ENCODE results near the gene WASF3. TPM values are rescaled to one million over a fixed set of nuclear protein-coding genes. Genes with fewer than 3 reads are reported as not detected.

The WASF3 gene
- total RNA-seq, 1 donor from 2014 or later, result 20.4 TPM

GRCh38 chr13:26585136-26585535 lies 27.7 kb downstream of the WASF3 start:
- FAIRE-seq (no peak), DNase-seq (ENCODE audit: low spot score in 2 of 2) (no peak)

- FAIRE-seq, result no peak
Measured at GRCh38 chr13:26587251-26587650, 29.8 kb downstream of the WASF3 start.

GRCh38 chr13:26589226-26589625 lies 31.7 kb downstream of the WASF3 start:
- no peak for DNase-seq (ENCODE audit: low spot score in 2 of 2)
- FAIRE-seq, result no peak

More at GRCh38 chr13:26587251-26587650, 29.8 kb downstream of the WASF3 start:
- DNase-seq (ENCODE audit: low spot score in 2 of 2), result no peak

- DNase-seq (ENCODE audit: low spot score in 2 of 2) (no peak), FAIRE-seq (no peak)
Measured at GRCh38 chr13:26589754-26590153, 32.3 kb downstream of the WASF3 start.

- FAIRE-seq (no peak), DNase-seq (ENCODE audit: low spot score in 2 of 2) (no peak)
Measured at GRCh38 chr13:26590379-26590778, 32.9 kb downstream of the WASF3 start.

- no peak for FAIRE-seq
- DNase-seq (ENCODE audit: low spot score in 2 of 2), result no peak
Measured at GRCh38 chr13:26590951-26591350, 33.5 kb downstream of the WASF3 start.

- no peak for DNase-seq (ENCODE audit: low spot score in 2 of 2)
- FAIRE-seq, result no peak
Measured at GRCh38 chr13:26591672-26592071, 34.2 kb downstream of the WASF3 start.

- FAIRE-seq, result no peak
Measured at GRCh38 chr13:26593661-26594060, 36.2 kb downstream of the WASF3 start.

GRCh38 chr13:26594363-26594762 lies 36.9 kb downstream of the WASF3 start:
- FAIRE-seq, result no peak
- DNase-seq (ENCODE audit: low spot score in 2 of 2), result no peak

More at GRCh38 chr13:26593661-26594060, 36.2 kb downstream of the WASF3 start:
- no peak for DNase-seq (ENCODE audit: low spot score in 2 of 2)

GRCh38 chr13:26596458-26596857 lies 39.0 kb downstream of the WASF3 start:
- no peak for DNase-seq (ENCODE audit: low spot score in 2 of 2)
- FAIRE-seq, result no peak

- DNase-seq (ENCODE audit: low spot score in 2 of 2) (no peak), FAIRE-seq (no peak)
Measured at GRCh38 chr13:26599403-26599802, 41.9 kb downstream of the WASF3 start.

GRCh38 chr13:26599860-26600259 lies 42.4 kb downstream of the WASF3 start:
- no peak for DNase-seq (ENCODE audit: low spot score in 2 of 2)
- no peak for FAIRE-seq

GRCh38 chr13:26600343-26600742 lies 42.9 kb downstream of the WASF3 start:
- no peak for DNase-seq (ENCODE audit: low spot score in 2 of 2)
- FAIRE-seq, result no peak

- FAIRE-seq, result no peak
- no peak for DNase-seq (ENCODE audit: low spot score in 2 of 2)
Measured at GRCh38 chr13:26601669-26602068, 44.2 kb downstream of the WASF3 start.

GRCh38 chr13:26602783-26603182 lies 45.3 kb downstream of the WASF3 start:
- DNase-seq (ENCODE audit: low spot score in 2 of 2), result no peak
- no peak for FAIRE-seq

GRCh38 chr13:26604784-26605545 lies 47.5 kb downstream of the WASF3 start:
- FAIRE-seq, result no peak
- no peak for DNase-seq (ENCODE audit: low spot score in 2 of 2)

- DNase-seq (ENCODE audit: low spot score in 2 of 2), result no peak
- FAIRE-seq, result no peak
Measured at GRCh38 chr13:26605845-26606244, 48.4 kb downstream of the WASF3 start.

GRCh38 chr13:26606631-26607030 lies 49.1 kb downstream of the WASF3 start:
- no peak for DNase-seq (ENCODE audit: low spot score in 2 of 2)
- no peak for FAIRE-seq

- no peak for DNase-seq (ENCODE audit: low spot score in 2 of 2)
- FAIRE-seq, result no peak
Measured at GRCh38 chr13:26614721-26615120, 57.2 kb downstream of the WASF3 start.

- FAIRE-seq, result no peak
- DNase-seq (ENCODE audit: low spot score in 2 of 2), result no peak
Measured at GRCh38 chr13:26616126-26616525, 58.6 kb downstream of the WASF3 start.

GRCh38 chr13:26618726-26619125 lies 61.2 kb downstream of the WASF3 start:
- FAIRE-seq, result no peak

GRCh38 chr13:26619358-26619757 lies 61.9 kb downstream of the WASF3 start:
- DNase-seq (ENCODE audit: low spot score in 2 of 2) (no peak), FAIRE-seq (no peak)

More at GRCh38 chr13:26618726-26619125, 61.2 kb downstream of the WASF3 start:
- no peak for DNase-seq (ENCODE audit: low spot score in 2 of 2)

All from frontal cortex (tissue), 4 donors.